HG03378 (cell line): ENCODE data around the gene ABHD17B.
A peak's percentile ranks its signal among the peaks of the same experiment; 100 is the strongest.
"Not testable (repeated sequence)": the region's sequence is repeated elsewhere in the genome, so short reads cannot be mapped to it uniquely, and the experiment has no call there.

Experiments
- ATAC-seq: cut with Tn5 transposase; IDR thresholded peaks from one replicate; pipeline ENCODE4 v1.9.1; 2021; ENCODE audit warnings: mild to moderate bottlenecking, moderate library complexity; ENCODE audit not compliant: unreplicated experiment

ABHD17B gene

DNA sequence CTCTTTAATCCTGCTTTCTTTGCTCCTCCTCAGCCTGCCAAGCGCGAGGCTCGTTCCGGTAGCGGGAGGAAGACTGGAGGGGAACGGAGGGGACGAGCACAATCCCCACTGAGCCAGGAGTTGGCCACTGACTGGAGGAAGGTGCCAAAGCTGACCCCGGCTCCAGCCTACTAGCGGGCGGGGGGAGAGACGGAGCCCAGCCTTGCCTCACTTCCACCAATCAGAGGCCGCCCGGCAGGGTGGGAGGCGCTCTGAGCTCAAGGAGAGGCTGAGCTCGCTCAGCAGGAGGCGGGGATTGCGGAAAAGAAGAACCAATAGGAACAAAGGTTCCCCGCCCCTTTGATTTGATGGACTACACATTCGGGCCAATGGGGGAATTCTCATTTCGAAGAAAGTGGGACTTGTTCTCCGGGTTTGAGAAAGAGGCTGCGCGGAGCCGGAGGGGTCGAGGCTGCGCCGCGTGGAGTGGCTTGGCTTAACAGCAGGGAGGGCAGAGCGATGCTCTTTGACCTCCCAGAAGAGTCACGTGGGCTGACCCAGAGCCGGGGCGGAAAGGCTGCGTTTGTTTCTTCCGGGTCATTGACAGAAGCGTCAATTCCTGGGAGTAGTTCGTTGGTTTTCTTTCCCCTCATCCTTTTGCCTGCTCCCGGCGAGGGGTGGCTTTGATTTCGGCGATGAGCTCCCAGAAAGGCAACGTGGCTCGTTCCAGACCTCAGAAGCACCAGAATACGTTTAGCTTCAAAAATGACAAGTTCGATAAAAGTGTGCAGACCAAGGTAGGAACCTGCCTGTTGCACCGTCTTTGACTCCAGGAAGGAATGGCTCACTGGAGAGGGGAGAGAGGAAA, at the start of gene ABHD17B, which contains the start of gene C9orf85:
Gene ABHD17B (minus strand): TSS at position 133 of the 847 bp plus-strand sequence. CDS start 36,113 bp downstream, outside the sequence.
Gene C9orf85 (plus strand): TSS at position 579 of the 847 bp plus-strand sequence. CDS start 96 bp downstream, at position 675.
- ATAC-seq, result peak; percentile 96

DNA sequence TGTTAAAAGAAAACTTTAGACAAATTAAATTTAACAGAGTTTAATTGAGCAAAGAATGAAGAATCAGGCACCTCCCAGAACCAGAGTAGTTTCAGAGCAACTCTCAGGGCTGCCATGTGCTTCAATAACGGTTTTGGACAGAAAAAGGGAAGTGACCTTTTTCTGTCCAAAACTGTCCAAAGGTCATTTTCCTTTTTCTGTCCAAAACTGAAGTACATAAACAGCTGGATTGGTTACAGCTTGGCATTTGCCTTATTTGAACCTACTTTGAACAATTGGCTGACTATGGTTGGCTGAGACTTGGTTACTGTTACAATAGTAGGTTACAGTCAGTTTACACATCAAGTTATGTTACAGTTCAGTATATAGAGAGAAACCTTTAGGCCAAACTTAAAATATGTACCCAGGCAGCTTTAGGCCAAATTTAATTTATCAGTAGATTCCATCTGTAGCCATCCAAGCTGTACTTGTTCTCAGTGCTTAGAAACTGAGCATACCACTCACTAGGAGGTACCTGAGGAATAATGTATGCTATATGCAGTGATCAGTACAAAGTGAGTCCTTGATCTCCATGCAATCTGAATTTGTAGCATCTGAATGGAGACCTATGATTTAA, 44.4 kb upstream of the ABHD17B start:
- no peak for ATAC-seq

DNA sequence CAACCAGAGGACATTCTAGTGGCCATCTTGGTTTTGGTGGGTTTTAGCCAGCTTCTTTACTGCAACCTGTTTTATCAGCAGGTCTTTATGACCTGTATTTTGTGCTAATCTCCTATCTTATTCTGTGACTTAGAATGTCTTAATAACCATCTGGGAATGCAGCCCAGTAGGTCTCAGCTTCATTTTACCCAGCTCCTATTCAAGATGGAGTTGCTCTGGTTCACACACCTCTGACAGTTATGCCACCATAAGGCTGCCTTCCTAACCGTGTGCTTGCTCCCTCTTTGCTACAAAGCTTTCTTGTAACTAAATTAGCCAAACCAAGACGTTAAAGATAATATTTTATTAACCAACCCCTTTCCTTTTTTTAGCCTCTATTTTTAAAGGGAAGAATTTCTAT, 43.7 kb upstream of the ABHD17B start:
- ATAC-seq, result not testable (repeated sequence)

DNA sequence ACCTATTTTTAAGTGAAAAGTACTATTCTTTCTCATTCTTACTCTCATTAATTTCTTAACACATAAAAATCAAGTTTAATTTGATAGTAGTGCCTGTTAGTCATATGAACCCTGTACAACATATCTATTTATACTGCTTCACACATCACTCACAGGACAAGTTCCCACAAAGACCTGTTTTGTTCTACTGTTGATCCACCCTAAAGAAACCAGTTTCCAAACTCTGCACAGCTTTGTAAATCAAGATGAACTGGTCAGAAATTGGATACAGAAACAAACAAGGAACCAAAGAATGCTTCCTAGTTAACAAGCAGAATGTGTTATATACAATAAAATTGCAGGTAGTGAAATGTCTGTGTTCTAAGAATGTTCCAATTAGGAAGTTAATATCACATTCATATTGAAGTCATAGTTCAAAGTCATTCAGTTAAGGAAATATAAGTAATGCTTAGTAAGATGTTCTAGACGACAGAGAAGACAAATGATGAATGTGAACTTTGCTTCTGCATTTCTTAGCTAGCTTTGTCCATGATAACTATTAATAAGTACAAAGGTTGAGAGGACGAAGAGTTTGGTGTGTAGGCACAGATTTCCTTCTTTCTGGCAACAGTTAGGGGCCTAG, 33.9 kb upstream of the ABHD17B start:
- no peak for ATAC-seq

DNA sequence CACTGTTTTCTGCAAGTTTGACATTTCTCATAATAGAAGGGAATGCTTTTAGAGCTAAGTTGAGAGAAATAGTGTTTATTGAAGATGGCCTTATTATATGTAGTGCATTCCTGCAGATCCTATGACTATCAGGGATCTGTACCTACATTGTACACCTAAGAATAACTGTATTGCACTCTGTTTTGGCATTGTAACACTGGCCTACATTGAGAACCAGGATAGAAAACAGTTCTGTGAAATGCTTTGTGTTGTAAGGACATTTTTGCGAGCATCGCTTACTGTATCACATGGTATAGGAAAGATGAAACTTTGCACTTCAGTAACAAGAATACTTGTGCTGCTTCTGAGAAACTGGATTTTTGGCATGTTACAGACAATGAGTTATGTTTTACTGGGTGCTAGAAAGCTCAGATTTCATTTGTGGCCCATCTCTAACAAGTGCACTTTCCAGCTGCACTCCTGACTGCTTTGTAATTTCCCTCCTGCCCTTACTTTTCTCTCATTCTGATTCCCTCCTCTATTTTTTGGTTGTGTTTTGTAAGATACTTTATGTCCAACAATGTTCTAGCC, 31.1 kb upstream of the ABHD17B start:
- ATAC-seq, result no peak

DNA sequence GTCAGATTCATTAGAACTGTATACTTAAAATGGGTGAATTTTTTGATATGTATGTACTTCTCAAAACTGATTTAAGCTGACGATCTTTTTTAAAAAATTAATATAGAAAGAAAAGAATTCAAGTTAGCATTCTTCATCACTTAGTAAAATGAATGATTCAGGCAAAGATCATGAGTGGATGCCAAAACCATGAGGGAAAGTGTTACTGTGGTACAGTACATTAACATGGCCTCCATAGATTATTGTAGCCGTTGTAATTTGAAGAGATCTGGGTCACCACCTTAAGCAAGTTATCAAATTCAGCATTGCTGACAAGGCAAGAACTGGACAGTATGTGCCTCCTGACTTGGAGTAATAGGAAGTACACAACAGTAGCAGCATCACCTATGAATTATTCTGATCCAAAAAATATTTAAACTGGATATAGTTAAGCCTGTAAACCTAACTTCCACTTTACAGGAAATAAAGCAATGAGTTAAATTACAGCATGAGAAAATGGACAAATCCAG, 30.1 kb upstream of the ABHD17B start:
- no peak for ATAC-seq

DNA sequence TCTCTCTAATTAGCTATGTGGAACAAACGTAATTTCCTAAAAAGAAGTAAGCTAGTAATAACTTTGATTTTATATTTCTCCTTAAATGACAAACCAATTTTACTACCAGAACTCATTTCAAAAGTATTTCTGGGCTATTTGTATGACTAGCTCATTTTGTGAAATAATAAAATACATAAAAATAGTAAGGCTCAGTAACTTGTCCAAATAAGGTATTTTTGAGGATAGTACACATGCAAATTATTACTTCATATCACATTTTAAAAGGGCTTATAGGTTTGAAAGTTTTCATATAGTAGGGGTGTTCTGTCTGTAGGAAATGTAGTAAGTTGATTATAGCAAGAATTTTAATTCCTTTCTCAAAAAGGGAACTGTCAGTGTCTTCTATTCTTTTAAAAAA, 26.9 kb upstream of the ABHD17B start:
- ATAC-seq, result no peak

DNA sequence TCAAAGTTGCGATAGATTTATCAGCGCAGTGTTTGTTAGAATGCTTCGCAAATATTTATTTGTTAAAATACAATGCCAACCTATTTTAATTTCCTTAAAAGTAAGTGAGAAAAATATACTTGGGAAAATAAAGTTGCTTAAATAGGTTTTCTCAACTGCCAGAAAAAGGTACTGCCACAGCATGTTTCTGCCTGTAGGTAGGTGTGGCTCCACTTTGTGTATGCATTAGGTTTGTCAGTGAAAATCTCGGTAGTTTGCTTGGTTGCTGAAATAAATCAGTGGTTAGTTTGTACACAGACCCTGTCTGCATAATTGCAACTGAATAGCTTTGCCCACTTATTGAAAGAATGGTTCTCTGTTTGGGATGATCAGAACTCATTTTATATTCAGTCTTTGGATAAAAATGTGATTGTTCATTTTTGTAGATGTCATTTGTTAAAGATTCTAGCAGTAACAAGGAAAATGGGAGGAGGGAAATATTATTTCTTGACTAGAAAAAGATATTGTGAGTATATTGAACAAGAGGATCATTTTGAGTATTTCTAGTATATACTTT, 26.2 kb upstream of the ABHD17B start:
- no peak for ATAC-seq

DNA sequence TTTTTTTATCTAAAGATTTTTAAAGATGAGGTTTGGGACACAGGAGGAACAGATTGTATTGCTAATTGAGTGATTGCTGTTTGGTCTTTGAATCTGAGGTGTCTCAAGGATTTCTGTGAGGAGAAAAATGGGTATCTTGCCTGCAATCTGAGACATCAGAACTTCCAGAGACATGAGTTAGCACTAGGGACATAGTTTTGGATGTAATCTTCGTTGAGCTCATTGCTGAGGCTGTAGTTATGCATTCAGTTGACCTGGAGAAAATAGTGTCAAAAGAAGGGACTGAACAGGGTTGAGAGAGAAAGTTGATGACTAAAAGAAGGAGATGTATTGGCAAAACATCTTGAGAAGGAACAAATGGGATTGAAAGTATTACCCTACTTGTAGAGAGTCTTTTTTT, 25.1 kb upstream of the ABHD17B start:
- no peak for ATAC-seq

DNA sequence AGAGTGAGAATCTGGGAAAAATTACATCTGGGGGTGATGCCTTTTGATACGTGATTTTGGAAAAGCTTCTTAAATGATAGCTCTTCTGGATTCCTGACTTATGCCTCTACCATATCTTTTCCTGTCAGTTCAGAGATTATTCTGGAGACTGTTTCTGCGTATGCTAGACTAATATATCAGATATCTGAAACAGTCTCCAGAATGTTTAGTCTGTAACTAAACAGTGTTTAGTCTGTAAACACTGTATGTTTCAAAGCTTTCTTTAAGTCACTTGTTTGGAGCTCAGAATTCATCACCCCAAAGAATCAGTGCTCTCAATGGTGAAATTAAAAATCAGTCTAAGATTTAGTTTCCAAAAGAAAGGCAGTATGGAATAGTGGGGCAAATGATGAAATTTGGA, 20.2 kb upstream of the ABHD17B start:
- ATAC-seq, result no peak

DNA sequence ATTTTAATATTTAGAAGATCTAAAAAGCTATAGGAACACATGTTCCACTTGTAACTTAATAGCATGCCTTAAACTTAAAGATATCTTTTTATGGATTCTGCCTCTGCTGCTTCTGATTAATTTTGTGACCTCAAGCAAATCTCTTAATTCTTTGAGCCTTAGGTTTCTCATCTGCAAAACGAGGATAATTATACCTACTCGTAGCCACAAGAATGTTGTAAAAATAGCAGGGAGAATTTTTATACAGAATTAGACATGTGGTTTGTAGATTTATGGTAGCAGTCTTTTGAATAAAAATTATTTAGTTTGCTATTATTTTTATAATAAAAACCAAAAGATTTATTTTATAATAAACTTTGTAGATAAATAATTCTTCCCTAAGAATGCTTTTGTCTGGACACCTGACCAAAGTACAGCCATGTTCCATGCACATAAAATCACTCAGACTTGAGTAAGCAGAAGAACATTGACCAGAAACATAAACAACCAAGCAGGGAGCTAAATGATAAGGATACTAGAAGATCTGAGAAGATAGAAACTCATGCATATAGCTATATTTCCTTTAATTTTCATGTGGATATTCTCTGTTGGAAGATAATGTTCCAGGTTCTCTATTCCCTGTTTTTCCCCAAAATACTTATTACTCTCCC, 18.9 kb upstream of the ABHD17B start:
- no peak for ATAC-seq

DNA sequence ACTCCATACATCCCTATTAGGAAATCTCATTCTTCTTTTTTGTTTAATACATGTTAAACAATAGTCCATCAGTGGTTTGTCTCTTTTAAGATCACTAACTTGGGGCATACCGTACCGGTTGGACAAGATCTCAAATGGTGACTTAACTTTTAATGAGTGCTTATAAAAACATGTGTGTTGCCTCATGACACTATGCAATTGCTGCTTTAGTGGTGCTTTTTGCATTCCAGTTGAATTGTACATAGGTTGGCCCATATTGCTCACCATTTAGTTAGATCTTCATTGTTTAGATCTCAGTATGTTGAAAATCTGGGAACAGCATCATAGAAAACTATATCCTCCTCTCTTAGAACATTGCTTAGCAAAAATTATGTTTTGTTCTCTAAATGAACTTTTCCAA, 18.2 kb upstream of the ABHD17B start:
- no peak for ATAC-seq

DNA sequence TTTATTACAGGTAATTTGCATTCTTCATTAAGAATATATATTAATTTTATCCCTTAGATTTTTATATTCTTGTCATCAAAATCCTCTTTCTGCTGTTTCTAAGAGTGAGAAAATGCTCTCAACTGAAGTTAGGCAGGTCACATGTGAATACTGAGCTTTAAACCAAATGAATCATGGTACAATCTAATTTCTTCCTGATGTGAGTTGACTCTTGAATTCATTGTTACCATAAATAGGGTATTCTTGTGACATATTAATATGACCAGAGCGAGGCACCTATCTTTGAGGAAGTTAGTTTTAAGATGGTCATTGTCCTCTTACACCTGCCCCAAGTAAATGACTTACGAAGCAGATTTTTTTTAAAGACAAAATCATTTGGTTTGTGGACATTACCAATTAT, 17.8 kb upstream of the ABHD17B start:
- no peak for ATAC-seq

DNA sequence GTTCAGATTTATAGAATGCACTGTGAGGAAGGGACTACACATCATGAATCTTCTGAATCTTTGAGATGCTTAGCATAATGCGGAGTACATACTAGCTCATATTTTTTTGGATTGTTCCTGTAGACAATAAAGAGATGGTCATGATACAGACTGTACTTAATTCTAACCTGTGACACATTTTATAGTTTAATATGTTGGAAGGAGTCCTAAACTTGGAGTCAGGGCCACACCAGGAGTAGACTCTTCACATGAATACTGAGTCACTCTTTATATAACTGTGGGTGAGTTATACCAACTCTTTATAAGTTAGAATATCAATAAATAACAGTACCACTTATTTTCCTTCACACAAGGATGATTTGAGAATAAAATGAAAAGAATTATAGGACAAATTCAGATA, 17.4 kb upstream of the ABHD17B start:
- no peak for ATAC-seq

DNA sequence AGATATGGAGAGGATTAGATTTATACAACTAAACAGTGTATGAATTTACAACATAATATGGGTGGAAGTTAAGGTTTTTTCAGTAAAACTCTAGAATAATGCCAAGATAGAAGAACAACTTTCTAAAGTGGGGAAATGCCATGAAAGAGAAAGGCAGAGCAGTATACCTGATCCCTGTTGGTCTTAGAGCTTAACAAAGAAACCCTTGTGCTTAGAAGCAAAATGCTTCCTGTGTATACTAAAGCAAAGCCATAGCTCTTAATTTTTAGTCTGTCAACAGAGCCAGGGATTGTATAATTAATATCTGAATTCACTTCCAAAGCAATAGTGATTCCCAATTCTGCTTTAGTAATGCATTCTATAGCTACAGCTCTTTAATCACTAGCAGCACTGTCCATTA, 14.8 kb upstream of the ABHD17B start:
- no peak for ATAC-seq

DNA sequence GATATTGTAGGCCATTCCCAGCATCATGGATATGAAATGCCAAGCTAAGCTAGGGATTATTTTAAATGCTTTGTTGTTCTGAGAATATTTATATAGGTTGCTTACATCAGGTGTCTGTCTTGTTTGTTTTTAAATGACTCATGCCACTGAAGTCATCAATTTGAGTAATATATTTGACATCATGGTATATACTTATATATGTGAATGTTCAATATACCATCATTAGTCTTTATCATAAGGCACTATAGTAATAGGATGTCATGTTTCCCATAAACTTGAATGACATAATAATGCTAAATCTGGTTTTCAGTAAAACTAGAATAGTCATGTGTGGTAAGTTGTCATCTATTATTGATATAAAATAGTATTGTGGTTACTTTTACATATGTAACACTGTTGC, 13.6 kb upstream of the ABHD17B start:
- no peak for ATAC-seq

DNA sequence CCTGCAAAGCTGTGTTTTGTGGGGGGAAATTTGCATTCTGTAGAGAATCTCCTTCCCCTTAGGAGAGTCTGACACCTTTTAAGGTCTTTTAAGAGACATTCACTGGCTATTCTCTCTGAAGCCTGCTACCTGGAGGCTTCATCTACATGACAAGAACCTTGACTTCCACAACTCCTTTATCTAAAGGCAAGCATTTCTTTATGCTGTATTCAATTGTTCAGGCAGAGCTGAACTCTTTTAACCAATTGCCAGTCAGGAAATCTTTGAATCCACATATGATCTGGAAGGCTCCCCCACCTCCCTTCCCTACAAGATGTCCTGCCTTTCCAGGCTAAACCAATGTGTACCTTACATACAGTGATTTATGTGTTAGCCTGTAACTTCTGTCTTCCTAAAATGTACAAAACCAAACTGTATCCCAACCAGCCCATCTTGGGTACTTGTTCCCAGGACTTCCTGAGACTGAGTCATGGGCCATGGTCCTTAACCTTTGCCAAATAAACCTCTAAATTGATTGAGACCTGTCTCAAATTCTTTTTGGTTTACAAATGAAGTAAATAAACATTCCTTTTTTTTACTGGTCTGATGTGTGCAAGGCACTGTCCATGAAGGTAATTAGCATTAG, 10.3 kb upstream of the ABHD17B start:
- ATAC-seq, result no peak

DNA sequence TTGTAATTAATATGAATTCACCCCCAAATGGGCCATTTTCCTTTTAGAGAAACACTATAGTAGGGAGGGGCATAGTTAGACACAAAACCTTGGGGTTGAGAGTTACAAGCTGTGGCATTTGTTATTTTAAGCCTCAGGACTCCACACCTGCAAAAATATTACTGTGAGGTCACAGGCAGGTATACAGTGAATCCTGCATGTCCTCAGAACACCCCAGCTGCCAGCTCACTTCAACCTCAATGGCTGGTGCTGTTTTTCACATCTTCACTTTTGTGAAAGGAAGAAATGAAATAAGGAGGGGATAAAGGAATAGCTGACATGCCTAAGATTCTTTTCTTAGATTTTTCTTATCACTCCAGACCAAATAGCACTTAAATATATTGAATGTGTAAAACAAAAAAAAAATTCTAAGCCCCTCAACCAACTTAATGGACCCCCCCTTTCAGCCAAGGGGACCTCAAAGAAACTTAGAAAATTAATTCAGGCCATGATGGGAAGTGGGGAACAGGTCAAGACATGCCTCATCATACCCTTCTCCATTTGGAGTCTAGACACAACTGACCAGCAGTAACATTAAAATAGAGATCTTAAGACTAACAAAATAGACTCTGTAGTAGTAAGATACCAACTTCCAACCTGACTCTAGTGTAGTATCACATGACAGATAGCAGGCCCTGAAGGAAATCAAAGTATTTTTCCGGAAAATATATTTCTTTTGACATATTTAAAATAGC, 9.6 kb upstream of the ABHD17B start:
- no peak for ATAC-seq

DNA sequence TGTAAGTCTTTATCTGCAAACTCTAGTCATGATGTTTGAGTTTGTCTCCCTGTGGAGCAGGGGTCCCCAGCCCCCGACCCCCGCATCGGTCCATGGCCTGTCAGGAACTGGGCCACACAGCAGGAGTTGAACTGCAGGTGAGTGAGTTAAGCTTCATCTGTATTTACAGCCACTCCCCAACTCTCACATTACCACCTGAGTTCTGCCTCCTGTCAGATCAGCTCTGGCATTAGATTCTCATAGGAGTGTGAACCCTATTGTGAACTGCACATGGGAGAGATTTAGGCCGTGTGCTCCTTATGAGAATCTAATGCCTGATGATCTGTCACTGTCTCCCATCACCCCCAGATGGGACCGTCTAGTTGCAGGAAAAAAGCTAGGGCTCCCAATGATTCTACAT, 7.4 kb upstream of the ABHD17B start:
- ATAC-seq, result no peak
